GM21423 (cell line): ENCODE data around the gene STK32B.

Experiments
- ATAC-seq: cut with Tn5 transposase; IDR thresholded peaks from one replicate; pipeline ENCODE4 v1.9.1; 2021; ENCODE audit warnings: mild to moderate bottlenecking, moderate library complexity; ENCODE audit not compliant: unreplicated experiment

The STK32B gene

DNA sequence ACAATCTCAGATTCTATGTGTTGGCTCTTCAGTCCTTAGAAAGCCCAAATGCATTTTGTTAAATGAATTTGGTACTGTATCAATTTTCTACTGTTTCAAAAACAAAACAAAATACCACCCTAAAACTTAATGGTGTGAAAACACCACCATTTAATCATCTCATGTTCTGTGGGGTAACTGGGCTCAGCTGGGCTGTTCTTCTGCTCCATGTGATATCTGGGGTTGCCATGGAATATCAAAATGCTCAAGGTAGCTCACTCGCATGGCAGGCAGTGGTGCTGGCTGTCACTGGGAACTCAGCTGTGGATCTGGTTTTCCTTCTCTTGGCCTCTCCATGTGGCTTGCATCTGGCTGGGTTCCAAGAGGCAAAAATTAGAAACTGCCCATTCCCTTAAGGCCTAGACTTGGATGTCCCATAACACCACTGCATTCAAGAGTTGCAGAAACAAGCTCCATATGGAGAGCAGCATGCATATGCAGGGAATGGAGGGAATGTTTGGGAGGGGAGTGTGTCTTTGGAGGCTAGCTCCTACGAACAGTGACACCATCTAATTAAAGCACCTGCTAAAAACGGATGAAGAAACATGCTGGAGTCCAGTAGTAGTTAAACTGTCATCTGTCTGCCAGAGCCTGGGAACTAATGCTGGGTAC, 279.2 kb downstream of the STK32B start:
- ATAC-seq = no peak

DNA sequence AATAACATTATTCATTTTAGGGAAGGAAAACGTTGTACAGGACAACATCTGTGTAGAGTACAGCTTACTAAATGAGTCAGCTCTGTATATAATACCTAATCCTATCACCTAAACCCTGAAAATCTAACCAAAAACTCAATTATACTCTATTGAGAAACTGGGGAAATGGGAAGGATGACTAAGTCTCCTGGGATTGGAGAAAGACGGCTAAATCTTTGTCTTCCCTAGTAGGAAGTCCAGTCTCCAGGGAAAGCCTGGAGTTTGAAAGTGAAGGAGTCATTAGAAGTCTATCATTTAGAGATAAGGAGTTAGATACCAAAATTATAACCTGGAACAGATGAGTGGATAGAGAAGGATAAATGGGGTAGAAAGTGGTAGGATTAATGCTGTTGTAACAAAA, 286.5 kb downstream of the STK32B start:
- ATAC-seq = no peak

- ATAC-seq = no peak
Observed at GRCh38 chr4:5338531-5338930, 287.3 kb downstream of the STK32B start.

GRCh38 chr4:5340991-5341451, 289.7 kb downstream of the STK32B start:
- ATAC-seq = no peak

GRCh38 chr4:5341526-5341925, 290.2 kb downstream of the STK32B start:
- no peak for ATAC-seq

GRCh38 chr4:5355846-5356245, 304.6 kb downstream of the STK32B start:
- no peak for ATAC-seq

- ATAC-seq = no peak
Observed at GRCh38 chr4:5357870-5358269, 306.6 kb downstream of the STK32B start.

- no peak for ATAC-seq
Observed at GRCh38 chr4:5361968-5362367, 310.7 kb downstream of the STK32B start.

GRCh38 chr4:5364406-5364805, 313.1 kb downstream of the STK32B start:
- no peak for ATAC-seq

GRCh38 chr4:5365071-5366008, 314.1 kb downstream of the STK32B start:
- ATAC-seq = no peak

DNA sequence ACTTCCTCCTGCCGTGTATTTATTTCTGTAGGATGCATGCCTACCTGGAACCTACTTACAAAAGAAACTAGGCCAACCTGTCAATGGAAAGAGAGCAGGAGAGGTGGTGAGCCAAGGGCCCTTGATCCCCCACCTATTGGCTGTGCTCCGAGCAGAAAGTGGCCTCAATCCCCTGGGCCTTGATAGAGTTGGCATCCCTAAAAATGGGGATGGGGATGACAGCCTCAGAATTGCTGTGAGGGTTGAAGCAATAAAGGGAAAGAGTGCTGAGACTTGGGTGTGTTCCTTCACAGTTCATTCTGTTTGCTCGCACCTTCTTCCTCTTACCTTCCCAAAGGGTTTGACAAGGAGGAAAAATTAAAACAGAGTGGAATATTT, 314.7 kb downstream of the STK32B start:
- ATAC-seq = no peak

DNA sequence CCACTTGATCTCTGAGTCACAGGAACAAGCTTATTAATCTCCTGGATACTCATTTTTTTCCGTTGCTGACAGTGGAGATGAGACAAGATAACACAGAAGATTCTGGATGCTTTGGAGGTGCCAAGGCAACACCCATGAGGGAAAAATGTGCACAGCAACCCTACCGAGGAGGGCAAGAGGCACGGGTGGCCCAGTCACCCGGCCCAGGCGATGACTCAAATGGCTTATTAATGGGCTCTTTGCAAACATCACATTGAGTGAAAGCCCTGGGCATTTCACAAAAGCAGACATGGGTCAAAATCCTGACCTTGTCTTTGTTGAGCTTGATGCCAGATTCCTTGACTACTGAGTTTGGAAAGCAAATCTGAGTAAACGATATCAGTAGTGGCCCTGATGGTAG, 315.1 kb downstream of the STK32B start:
- ATAC-seq = no peak

DNA sequence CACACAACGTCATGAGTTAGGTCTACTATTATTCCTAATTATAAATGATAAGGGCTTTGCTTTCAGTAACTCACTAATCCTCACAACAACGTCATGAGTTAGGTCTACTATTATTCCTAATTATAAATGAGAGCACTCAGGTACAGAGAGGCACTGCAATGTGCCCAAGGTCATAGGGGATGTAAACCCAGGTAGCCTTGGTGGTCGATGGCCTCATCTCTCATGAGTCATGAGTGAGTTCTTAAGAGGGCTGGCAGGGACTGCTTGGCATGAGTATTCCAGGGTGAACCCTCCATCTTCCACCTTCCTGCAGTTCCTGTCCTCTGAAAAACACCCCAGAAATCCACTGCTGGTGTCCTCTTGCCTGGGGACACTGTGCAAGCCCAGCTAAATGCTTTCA, 317.1 kb downstream of the STK32B start:
- ATAC-seq = no peak

- no peak for ATAC-seq
Observed at GRCh38 chr4:5370286-5370685, 319.0 kb downstream of the STK32B start.

DNA sequence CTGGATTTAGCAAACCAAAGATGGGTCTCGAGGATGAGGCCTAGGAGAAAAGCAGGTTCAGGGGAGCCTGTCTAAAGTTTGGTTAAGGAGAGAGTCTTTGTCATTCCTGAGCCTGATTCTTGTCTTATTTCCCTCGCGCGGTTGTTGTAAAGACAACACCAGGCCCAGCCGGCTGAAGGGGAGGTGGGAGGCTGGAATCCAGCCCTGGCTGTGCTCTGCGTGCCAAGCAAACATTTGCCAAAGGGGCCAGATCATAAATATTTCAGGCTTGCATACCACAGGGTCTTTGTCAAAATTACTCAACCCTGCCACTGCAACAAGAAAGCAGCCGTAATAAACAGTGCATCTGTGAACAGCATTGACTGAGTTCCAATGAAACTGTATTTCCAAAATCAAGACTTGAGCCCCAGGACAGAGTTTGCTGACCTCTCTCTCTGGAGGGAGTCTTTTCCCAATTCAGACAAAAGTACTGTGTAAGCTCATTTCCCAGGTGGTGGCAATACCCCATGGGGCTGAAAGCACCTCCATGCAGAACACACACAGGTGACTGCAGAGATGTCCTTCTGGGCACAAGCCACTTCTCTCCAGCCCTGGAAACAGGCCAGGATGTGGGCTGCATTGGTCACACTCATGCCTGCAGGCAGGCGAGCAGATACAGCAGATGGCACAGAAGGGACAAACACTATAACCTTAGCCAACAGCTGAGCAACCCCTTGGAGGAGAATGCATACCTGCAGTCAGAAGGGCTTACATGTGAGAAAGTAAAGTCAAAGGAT, 320.3 kb downstream of the STK32B start:
- no peak for ATAC-seq

GRCh38 chr4:5372198-5372597, 320.9 kb downstream of the STK32B start:
- no peak for ATAC-seq

- ATAC-seq = no peak
Observed at GRCh38 chr4:5373327-5373726, 322.0 kb downstream of the STK32B start.

DNA sequence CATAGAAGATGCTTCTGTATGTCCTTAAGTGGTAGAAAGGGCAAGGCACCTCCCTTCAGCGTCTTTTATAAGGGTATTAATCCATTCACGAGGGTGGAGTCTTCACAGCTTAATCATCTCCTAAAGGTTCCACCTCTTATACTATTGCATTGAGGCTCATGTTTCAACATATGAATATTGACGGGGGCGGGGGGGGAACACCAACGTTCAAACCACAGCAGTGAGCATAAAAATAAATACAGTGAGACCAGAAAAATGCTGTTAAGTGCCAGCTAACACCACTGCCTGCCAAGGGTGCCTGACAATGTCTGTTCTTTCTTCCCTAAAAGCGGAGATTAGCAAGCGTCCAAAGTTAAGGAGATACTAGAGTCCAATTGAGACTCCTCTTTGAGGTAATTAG, 323.3 kb downstream of the STK32B start:
- no peak for ATAC-seq

DNA sequence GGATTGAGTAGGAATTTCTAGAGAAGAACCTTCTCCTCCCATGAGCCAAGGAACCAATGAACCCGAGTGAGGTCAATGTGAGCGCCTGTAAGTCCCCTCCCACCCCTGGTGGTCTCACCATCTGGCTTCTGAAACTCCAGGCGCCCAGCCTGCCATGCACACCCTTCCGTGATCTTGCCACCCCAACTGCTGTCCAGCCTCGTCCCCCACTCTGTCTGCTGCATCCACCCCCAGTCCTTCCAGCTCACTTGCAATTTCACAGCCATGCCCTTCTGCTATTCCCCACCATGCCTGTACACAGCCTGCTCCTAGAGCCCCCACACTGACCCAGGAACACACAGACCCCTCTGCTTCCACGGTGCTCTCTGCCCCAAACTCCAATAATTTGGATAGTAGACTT, 323.7 kb downstream of the STK32B start:
- no peak for ATAC-seq

- no peak for ATAC-seq
Observed at GRCh38 chr4:5376015-5376414, 324.7 kb downstream of the STK32B start.

DNA sequence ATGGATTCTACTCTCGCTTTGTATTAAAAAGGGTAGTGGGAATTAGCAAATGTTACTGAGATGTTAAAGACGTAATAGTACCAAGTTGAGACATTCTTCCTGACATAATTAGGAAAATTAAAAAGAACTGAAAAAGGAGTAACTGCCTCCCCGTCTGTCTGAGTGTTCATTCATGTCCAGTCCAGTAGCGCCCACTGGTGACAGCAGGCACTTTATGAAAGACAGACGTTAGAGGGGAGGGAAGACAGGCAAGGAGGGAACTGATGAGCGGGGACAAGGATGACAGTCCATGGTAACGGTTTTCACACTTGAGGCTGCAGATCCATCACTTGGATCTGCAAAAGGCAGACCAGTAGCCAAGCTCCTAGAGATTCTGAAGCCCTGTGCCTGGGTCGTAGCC, 326.7 kb downstream of the STK32B start:
- ATAC-seq = no peak
